CD4-positive, alpha-beta T cell treated with Interferon gamma for 1 hour (primary cell): Measurements from ENCODE around the gene EYS.

Experiments
- DNase-seq: peaks from one replicate; pipeline ENCODE4 v3.0.0-alpha.2; 2020

EYS gene

GRCh38 chr6:64803470-64804166, 903.4 kb downstream of the EYS start:
- DNase-seq = no peak

GRCh38 chr6:64792534-64792933, 914.5 kb downstream of the EYS start:
- no peak for DNase-seq

GRCh38 chr6:64789476-64789875, 917.5 kb downstream of the EYS start:
- no peak for DNase-seq

GRCh38 chr6:64786736-64787135, 920.3 kb downstream of the EYS start:
- no peak for DNase-seq

- DNase-seq = no peak
These were observed 924.1 kb downstream of the EYS start for GRCh38 chr6:64782877-64783276.

GRCh38 chr6:64777941-64778785, 928.9 kb downstream of the EYS start:
- DNase-seq = no peak

GRCh38 chr6:64776359-64776758, 930.7 kb downstream of the EYS start:
- no peak for DNase-seq

- DNase-seq = no peak
These were observed 932.1 kb downstream of the EYS start for GRCh38 chr6:64774881-64775280.

GRCh38 chr6:64750910-64751309, 956.1 kb downstream of the EYS start:
- DNase-seq = no peak

GRCh38 chr6:64737418-64737817, 969.6 kb downstream of the EYS start:
- no peak for DNase-seq

GRCh38 chr6:64736421-64736950, 970.5 kb downstream of the EYS start:
- no peak for DNase-seq

- no peak for DNase-seq
These were observed 973.6 kb downstream of the EYS start for GRCh38 chr6:64733433-64733832.

- DNase-seq = no peak
These were observed 974.1 kb downstream of the EYS start for GRCh38 chr6:64732888-64733287.

GRCh38 chr6:64729522-64729921, 977.5 kb downstream of the EYS start:
- DNase-seq = no peak

GRCh38 chr6:64727075-64727474, 980.0 kb downstream of the EYS start:
- DNase-seq = no peak

GRCh38 chr6:64724091-64724490, 982.9 kb downstream of the EYS start:
- DNase-seq = no peak

- DNase-seq = no peak
These were observed 983.5 kb downstream of the EYS start for GRCh38 chr6:64723327-64724058.

- DNase-seq = no peak
These were observed 985.2 kb downstream of the EYS start for GRCh38 chr6:64721865-64722264.

GRCh38 chr6:64717281-64717680, 989.7 kb downstream of the EYS start:
- DNase-seq = no peak

- DNase-seq = no peak
These were observed 991.4 kb downstream of the EYS start for GRCh38 chr6:64715624-64716023.

- no peak for DNase-seq
These were observed 993.0 kb downstream of the EYS start for GRCh38 chr6:64714073-64714472.

- DNase-seq = no peak
These were observed 993.9 kb downstream of the EYS start for GRCh38 chr6:64713175-64713574.

GRCh38 chr6:64712606-64713005, 994.4 kb downstream of the EYS start:
- DNase-seq = no peak
